H1 (cell line): ENCODE data around the gene SLC25A3. TPM values are rescaled to one million over a fixed set of nuclear protein-coding genes. Genes with fewer than 3 reads are reported as not detected.
A peak's percentile ranks its signal among the peaks of the same experiment; 100 is the strongest.
"Not testable (repeated sequence)": the region's sequence is repeated elsewhere in the genome, so short reads cannot be mapped to it uniquely, and the experiment has no call there.

ENCODE experiments used
- CTCF ChIA-PET: fragments of 300-600 bp; sonication (Branson Sonifier 250); formaldehyde crosslinking; loops from one replicate; lab custom pipeline; 2021; ENCODE audit not compliant: partially characterized antibody; lab: Charles Lee
- POLR2A ChIA-PET: fragments of 300-600 bp; sonication (Branson Sonifier 250); formaldehyde crosslinking; loops from one replicate; lab custom pipeline; 2021; ENCODE audit warnings: inconsistent platforms; ENCODE audit not compliant: partially characterized antibody; lab: Charles Lee
- DNase-seq, 2 experiments: peaks; one replicate each; pipeline versions ENCODE4 v3.0.0 to v3.0.0-alpha.2; 2010 to 2022; ENCODE audit warnings: low spot score in 2 of 2, low read depth in 1 of 2, mixed read lengths in 1 of 2
- FAIRE-seq: peaks from 2 replicates; lab custom pipeline; 2011; peaks lifted over from hg19 to GRCh38; lab: Jason Lieb, UNC
- H2AFZ ChIP-seq: 2 replicates; pipeline ENCODE4 v1.8.1; 2012; ENCODE audit warnings: low read length, inconsistent platforms
- H2AK5ac ChIP-seq: 2 replicates; pipeline ENCODE4 v1.6.1; 2013; ENCODE audit warnings: low read depth, low read length
- H2BK120ac ChIP-seq: replicated peaks from 2 replicates; pipeline ENCODE3; 2013; ENCODE audit warnings: low read depth, low read length, inconsistent platforms
- H2BK12ac ChIP-seq: 2 replicates; pipeline ENCODE4 v1.6.1; 2013; ENCODE audit warnings: low read depth, low read length
- H2BK15ac ChIP-seq: 2 replicates; pipeline ENCODE4 v1.6.1; 2013; ENCODE audit warnings: low read length
- H2BK20ac ChIP-seq: 2 replicates; pipeline ENCODE4 v1.6.1; 2013; ENCODE audit warnings: low read length
- H2BK5ac ChIP-seq: 2 replicates; pipeline ENCODE4 v1.6.1; 2013; ENCODE audit warnings: low read depth, low read length
- H3K14ac ChIP-seq: 2 replicates; pipeline ENCODE4 v1.6.1; 2013; ENCODE audit warnings: inconsistent platforms; ENCODE audit not compliant: insufficient read length
- H3K18ac ChIP-seq: 2 replicates; pipeline ENCODE4 v1.6.1; 2013; ENCODE audit warnings: low read length; ENCODE audit errors: extremely low read depth
- H3K23ac ChIP-seq: 2 replicates; pipeline ENCODE4 v1.6.1; 2013; ENCODE audit warnings: inconsistent platforms; ENCODE audit not compliant: insufficient read length
- H3K23me2 ChIP-seq: 2 replicates; pipeline ENCODE4 v1.6.1; 2013; ENCODE audit warnings: low read depth, low read length
- H3K27ac ChIP-seq: 2 replicates; pipeline ENCODE4 v1.6.1; 2011; ENCODE audit warnings: low read depth, low read length, inconsistent platforms
- H3K27me3 ChIP-seq, 4 experiments: replicated peaks in 1 of 4; 1 replicate in 1 of 4; 2 replicates in 3 of 4; pipeline versions ENCODE4 v1.6.1 to v1.8.1; 2011 to 2013; ENCODE audit warnings: low read length in 3 of 4, mild to moderate bottlenecking in 3 of 4, inconsistent platforms in 2 of 4, mixed read lengths in 2 of 4, moderate library complexity in 1 of 4; ENCODE audit not compliant: control insufficient read depth in 3 of 4, insufficient read depth in 3 of 4; ENCODE audit errors: extremely low read depth in 1 of 4
- H3K36me3 ChIP-seq, 4 experiments: 2 replicates each; pipeline versions ENCODE4 v1.6.1 to v1.8.1; 2011 to 2013; ENCODE audit warnings: mild to moderate bottlenecking in 4 of 4, low read length in 3 of 4, moderate library complexity in 2 of 4, control low read depth in 1 of 4, inconsistent platforms in 1 of 4; ENCODE audit not compliant: insufficient read depth in 4 of 4, control insufficient read depth in 2 of 4
- H3K4ac ChIP-seq: replicated peaks from 2 replicates; pipeline ENCODE3; 2013; ENCODE audit warnings: low read length, low read depth, mixed read lengths, inconsistent platforms; ENCODE audit not compliant: insufficient read length
- H3K4me1 ChIP-seq, 4 experiments: replicated peaks in 1 of 4; 1 replicate in 1 of 4; 2 replicates in 3 of 4; pipeline versions ENCODE4 v1.6.1 to v1.8.1; 2011 to 2013; ENCODE audit warnings: low read length in 3 of 4, inconsistent platforms in 2 of 4, mixed read lengths in 1 of 4; ENCODE audit not compliant: insufficient read depth in 4 of 4, control insufficient read depth in 3 of 4
- H3K4me2 ChIP-seq, 2 experiments: 2 replicates each; pipeline versions ENCODE4 v1.6.1 to v1.8.1; 2011 to 2013; ENCODE audit warnings: low read depth in 2 of 2, low read length in 2 of 2, control low read depth in 1 of 2, inconsistent platforms in 1 of 2, mild to moderate bottlenecking in 1 of 2; ENCODE audit not compliant: insufficient read depth in 1 of 2
- H3K4me3 ChIP-seq, 4 experiments: fragments of 200-600, 300-600 bp in 1 of 4; sonication (generic), shearing (Covaris generic), sonication (Bioruptor Twin) in 1 of 4; 2 replicates each; pipeline versions ENCODE4 v1.5.1 to v1.8.1; 2011 to 2016; ENCODE audit warnings: low read length in 4 of 4, low read depth in 3 of 4, control low read depth in 2 of 4, inconsistent platforms in 2 of 4, mild to moderate bottlenecking in 2 of 4, mixed read lengths in 1 of 4, moderate library complexity in 1 of 4; ENCODE audit not compliant: insufficient read depth in 2 of 4; ENCODE audit errors: extremely low read depth in 1 of 4
- H3K56ac ChIP-seq: replicated peaks from 2 replicates; pipeline ENCODE3; 2013; ENCODE audit warnings: low read depth, mild to moderate bottlenecking, mixed read lengths, low read length, inconsistent platforms; ENCODE audit not compliant: insufficient read length
- H3K79me1 ChIP-seq: 2 replicates; pipeline ENCODE4 v1.6.1; 2013; ENCODE audit warnings: low read depth, low read length, control low read depth
- H3K79me2 ChIP-seq, 2 experiments: 2 replicates each; pipeline versions ENCODE4 v1.6.1 to v1.8.1; 2012 to 2013; ENCODE audit warnings: low read length in 2 of 2, mild to moderate bottlenecking in 2 of 2, inconsistent platforms in 1 of 2; ENCODE audit not compliant: insufficient read depth in 2 of 2, control insufficient read depth in 1 of 2
- H3K9ac ChIP-seq, 4 experiments: replicated peaks in 1 of 4; 1 replicate in 1 of 4; 2 replicates in 3 of 4; pipeline versions ENCODE4 v1.6.1 to v1.8.1; 2011 to 2013; ENCODE audit warnings: low read depth in 3 of 4, low read length in 3 of 4, control low read depth in 2 of 4, mild to moderate bottlenecking in 2 of 4, moderate library complexity in 2 of 4, inconsistent platforms in 1 of 4; ENCODE audit errors: extremely low read depth in 1 of 4
- H3K9me3 ChIP-seq, 2 experiments: 2 replicates each; pipeline versions ENCODE4 v1.6.1 to v1.8.1; 2012 to 2013; ENCODE audit warnings: mild to moderate bottlenecking in 2 of 2, moderate library complexity in 2 of 2, control low read depth in 1 of 2, inconsistent platforms in 1 of 2, low read depth in 1 of 2, low read length in 1 of 2, mixed read lengths in 1 of 2; ENCODE audit not compliant: insufficient read depth in 2 of 2
- H4K20me1 ChIP-seq, 2 experiments: replicated peaks in 1 of 2; 2 replicates each; pipeline versions ENCODE3 to v1.8.1; 2011 to 2013; ENCODE audit warnings: inconsistent platforms in 2 of 2, low read length in 2 of 2, mild to moderate bottlenecking in 1 of 2; ENCODE audit not compliant: insufficient read depth in 2 of 2, control insufficient read depth in 1 of 2
- H4K5ac ChIP-seq: 2 replicates; pipeline ENCODE4 v1.6.1; 2013; ENCODE audit warnings: low read length, low read depth, mixed read lengths, inconsistent platforms; ENCODE audit not compliant: insufficient read length
- H4K8ac ChIP-seq: 2 replicates; pipeline ENCODE4 v1.8.0; 2013; ENCODE audit warnings: mild to moderate bottlenecking, moderate library complexity, low read length, inconsistent platforms; ENCODE audit not compliant: insufficient read depth; ENCODE audit errors: extremely low read depth
- H4K91ac ChIP-seq: replicated peaks from 2 replicates; pipeline ENCODE3; 2013; ENCODE audit warnings: low read length, mixed read lengths, inconsistent platforms; ENCODE audit not compliant: insufficient read length
- POLR2AphosphoS5 ChIP-seq: IDR thresholded peaks from 2 replicates; pipeline ENCODE4 v1.6.1; 2011; ENCODE audit warnings: low read depth, low read length
- WGBS, 2 experiments: shearing (Covaris generic) in 1 of 2; methylation state at CpG; one replicate each; pipeline versions ENCODE4 v1.1.6 to v1.1.7; 2013 to 2015; ENCODE audit warnings: low lambda C conversion rate in 2 of 2, mixed read lengths in 2 of 2, inconsistent platforms in 1 of 2, low coverage in 1 of 2, missing lambda C conversion rate in 1 of 2; ENCODE audit not compliant: insufficient replicate concordance in 2 of 2, insufficient coverage in 1 of 2, insufficient read length in 1 of 2; ENCODE audit errors: extremely low coverage in 1 of 2, missing lambda C conversion rate in 1 of 2; 5-methylcytosine and 5-hydroxymethylcytosine counted together
- polyA plus RNA-seq, 7 experiments: library from polyadenylated mRNA; depleted of rRNA in 3 of 7; stranded (reverse) in 5 of 7; unstranded in 2 of 7; fragments of >200 nt in 5 of 7; fragments of 200-250 nt in 2 of 7; gene quantifications; 1 replicate in 5 of 7; 2 replicates in 1 of 7; 4 replicates in 1 of 7; pipeline versions ENCODE4 v1.2.1 to v1.2.3, GENCODE V29; 2011 to 2013; ENCODE audit warnings: missing spikeins in 2 of 7, mixed read lengths in 2 of 7
- total RNA-seq: library from RNA; stranded (reverse); fragmentation: NEBNext Ultra II Directional; extraction: Animal tissue kit (Norgen Biotek cat#: 25700); gene quantifications from 2 replicates; pipeline ENCODE4 v1.2.1, GENCODE V29; 2021

SLC25A3 gene
- total and polyA plus RNA-seq, 2 of the 8 experiments (the other 6 are each of a cell fraction or from before 2014, with no cell fraction given), result 702 to 709 TPM

- H4K5ac ChIP-seq, H2BK15ac ChIP-seq, H3K4ac ChIP-seq, H3K4me3 ChIP-seq, H3K9ac ChIP-seq, H3K4me1 ChIP-seq, H2BK5ac ChIP-seq, H3K79me1 ChIP-seq, H4K8ac ChIP-seq, H3K56ac ChIP-seq, H3K18ac ChIP-seq, DNase-seq, H3K9me3 ChIP-seq, H3K27me3 ChIP-seq, H3K4me2 ChIP-seq, H2BK120ac ChIP-seq, FAIRE-seq, H2AFZ ChIP-seq, H2BK20ac ChIP-seq, H4K91ac ChIP-seq, H2BK12ac ChIP-seq, H3K27ac ChIP-seq, H3K23ac ChIP-seq, H3K23me2 ChIP-seq, H2AK5ac ChIP-seq, H3K14ac ChIP-seq: not testable (repeated sequence)
- H3K79me2 ChIP-seq, result peaks cover 24 to 44% of the 10 kb centered on the region in 2 experiments
- TF ChIP-seq POLR2AphosphoS5, result peak; percentile 59; the same call in 1 of the 2 replicates
- WGBS, 2 experiments, result 99% methylated on average over 5 of the region's 5 CpGs; no CpG with 5 or more reads in 1 of the 2 experiments
- H4K20me1 ChIP-seq, result peaks cover 13 to 20% of the 10 kb centered on the region in 2 experiments
- POLR2A ChIA-PET, result interaction anchor here (0.7 to 6.2 kb wide), 4 partner anchors 8 to 82 kb away, joined by 3 to 48 read pairs (median 3); partner anchors contain the start of gene TMPO
- H3K36me3 ChIP-seq, result peaks cover 31 to 70% (median 60%) of the 10 kb centered on the region in 4 experiments
- CTCF ChIA-PET, result interaction anchor here (0.7 to 8.9 kb wide), 4 partner anchors 11 to 106 kb away, joined by 3 to 68 read pairs (median 5); no protein-coding TSS in a partner anchor
Observed at GRCh38 chr12:98597313-98597712, 3.8 kb downstream of the SLC25A3 start.
